Stimulated activated CD4-positive, alpha-beta T cell treated with anti-CD3 and anti-CD28 coated beads, Interleukin-4, amount 100 ng/mL, for 48 hours (primary cell): ENCODE measurements around the gene MMP3.

Source experiments
- DNase-seq, 2 donors: peaks; one replicate each; pipeline ENCODE4 v3.0.0-alpha.2; 2020; ENCODE audit warnings: low read depth in 2 of 2

MMP3 gene

DNA sequence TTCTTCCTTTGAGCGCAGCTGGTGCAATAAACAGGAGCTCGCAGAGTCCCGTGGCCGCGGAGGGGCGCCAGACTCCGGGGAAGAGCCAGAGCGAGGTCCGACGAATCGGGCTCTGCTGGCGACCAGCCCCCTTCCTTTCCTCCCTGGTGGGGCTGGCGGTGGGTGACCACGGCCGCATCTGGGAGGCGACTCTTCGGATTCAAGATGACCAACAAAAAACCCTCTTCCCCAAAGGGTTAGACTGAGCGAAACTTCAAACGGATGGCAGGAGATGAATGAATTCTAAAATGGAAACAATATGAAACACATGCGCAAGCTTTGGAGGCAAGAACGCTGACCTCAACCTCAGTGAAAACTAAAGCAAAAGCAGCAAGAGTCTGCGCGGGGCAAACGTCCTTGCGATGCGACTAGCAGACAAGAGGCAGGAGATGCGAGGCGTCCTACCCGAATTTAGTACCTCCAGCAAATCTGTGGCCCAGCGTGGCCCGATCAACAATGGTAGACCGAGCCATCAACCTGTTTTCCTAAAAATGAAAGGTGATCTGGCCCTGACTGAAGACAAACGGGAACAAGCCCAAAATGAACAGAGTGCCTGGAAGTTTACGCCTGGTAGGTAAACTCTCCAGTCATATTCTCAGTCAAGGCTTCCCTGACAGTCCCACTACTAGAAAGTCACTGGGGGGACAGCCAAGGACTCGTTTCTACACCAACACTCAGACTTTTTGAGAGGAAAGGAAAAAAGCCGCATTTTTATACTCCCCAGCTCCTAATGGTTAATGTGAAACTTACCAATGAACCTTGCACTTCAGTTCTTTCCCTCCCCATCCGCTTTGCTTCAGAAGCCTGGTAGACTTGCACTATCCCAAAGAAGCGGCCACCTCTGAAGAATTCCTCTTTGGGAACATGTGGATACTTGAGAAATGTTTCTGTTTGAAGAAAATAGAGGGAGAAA is 11.6 kb downstream of the MMP3 start:
- no peak for DNase-seq

DNA sequence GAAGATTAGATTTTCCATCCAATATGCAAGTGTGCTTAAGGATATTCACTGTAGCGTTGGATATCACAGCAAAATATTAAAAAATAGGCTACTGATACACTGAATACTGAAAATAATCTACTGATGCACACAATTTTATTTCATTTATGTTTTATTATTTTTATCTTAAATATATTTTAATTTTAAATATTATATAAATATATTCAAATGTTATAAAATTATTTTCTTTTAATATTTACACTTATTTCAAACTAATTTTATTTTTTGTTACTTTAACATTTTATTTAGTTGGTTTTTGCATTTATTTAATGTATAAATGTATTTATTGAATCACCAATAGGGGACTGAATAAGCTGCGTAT is 12.3 kb downstream of the MMP3 start:
- no peak for DNase-seq

DNA sequence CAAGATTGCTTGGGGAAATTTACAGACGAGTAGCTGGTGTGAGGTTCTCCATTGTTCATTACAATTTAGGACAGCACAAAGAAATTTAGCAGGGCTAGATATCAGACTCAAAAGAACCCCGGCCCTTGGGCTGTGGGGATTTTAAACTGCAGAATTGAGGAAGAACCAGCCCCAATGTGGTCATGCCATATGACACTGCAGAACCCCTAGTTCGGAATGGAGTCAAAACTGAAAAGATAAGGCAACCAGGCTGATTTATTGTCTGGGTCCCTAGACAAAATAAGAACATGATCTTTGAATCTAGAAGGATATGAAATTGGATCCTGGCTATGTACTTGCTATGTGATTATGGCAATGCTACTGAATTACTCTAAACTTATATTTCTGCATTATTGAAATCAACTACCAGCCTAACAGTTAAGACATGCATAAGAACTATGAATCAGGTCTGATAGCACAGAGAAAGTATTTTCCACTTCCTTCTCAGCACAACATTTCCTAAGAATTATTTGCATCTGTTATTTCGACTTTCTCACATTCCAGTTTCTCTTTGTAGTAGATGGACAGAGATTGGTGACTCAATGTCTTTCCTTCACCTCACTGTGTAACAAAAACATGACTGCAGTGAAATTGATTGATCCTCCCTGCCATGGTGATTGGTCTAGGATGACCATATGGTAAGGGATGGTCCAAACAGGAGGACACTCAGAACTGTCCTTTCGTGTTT is 13.2 kb downstream of the MMP3 start:
- DNase-seq, result no peak

DNA sequence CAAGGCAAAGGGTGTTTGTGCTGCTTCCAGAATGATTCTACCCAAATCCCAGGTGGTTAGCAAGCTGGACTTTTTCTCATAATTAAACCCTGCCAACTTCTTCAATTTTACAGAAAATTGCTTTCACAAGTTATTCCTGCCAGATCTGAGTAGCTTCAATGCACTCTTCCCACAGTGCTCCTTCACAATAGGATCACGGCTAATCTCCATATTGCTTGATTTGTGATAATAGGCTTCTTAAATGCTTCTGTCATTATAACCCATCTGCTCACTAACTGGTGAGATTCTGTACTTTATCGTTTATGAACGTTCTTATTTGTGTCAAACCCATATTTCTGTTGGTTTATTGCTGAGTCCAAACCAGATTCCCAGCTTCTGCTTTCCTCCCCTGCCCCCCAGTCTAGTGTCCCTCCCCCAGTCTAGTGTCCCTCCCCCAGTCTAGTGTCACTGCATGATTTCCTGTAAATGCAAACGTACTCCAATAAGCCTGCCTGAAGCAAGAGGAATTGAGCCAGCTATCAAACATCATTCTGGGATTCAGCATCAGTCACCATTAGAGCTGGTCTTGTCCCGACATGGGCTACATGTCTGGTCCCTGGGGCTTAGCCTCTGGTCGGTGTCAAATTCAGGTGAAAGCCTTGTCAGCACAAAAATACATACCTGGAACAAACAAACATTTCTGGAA is 14.0 kb downstream of the MMP3 start:
- no peak for DNase-seq

DNA sequence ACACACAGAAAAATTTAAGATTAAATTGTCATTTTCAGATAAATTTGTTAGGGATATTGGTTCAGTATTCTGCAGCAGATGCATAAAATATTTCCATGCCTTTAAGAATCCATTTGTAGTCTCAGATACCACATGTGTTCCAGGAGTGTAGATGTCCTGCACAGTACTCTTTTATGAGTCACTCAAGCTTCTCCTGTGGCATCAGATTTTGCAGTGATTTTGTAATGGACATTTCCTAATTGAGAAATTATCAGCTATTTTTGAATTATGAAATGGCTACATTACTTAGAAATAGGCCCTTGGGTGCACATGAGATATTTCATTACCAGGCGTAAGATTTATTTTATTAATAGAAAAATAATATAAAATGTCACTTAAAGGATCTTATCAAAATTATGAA is 18.9 kb downstream of the MMP3 start:
- no peak for DNase-seq

DNA sequence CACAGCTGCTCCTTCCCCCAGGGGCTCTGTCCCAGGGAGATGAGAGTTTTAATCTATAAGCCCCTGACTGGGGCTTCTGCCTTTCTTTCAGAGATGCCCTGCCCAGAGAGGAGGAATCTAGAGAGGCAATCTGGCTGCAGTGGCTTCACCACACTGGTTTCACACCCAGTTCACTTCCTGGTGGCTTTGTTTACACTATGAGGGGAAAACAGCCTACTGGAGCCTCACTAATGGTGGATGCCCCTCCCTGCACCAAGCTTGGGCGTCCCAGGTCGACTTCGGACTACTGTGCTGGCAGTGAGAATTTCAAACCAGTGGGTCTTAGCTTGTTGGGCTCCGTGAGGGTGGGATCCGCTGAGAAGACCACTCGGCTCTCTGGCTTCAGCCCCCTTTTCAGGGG is 23.9 kb downstream of the MMP3 start:
- DNase-seq, result no peak

DNA sequence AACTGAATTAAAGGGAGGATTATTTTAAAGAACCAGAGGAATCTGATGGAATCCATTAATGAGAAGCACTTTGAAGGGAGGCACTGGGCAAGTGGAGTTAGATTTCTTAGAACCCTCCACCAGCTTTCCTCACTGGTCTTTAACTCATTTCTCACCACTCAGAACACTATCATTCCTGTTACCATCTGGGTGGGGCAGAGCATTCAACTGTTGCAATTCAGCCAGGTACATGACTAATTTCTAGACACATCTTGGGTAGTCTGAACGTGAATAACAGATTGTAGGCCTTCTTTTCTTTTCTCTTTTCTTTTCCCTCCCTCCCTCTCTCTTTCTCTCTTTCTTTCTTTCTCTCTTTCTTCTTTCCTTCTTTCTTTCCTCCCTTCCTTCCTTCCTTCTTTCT is 29.9 kb downstream of the MMP3 start:
- DNase-seq, result no peak

DNA sequence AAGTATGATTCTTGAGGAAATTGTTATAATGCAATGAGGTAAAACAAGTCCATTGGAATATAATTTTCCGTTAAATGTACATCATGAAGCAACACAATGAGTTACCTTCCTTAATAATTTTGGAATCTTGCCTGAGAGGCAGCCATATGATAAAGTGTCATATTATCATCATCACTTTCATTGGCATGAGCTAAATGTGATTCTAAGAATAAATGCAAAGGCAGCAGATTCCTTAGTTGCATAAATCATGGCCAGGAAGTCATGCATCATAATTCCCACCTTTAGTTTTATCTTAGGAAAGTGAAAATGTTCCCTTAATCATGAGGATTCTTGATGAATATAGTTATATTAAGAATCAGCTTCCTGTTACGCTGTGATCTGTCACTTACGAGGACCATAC is 31.2 kb downstream of the MMP3 start:
- DNase-seq, result no peak

DNA sequence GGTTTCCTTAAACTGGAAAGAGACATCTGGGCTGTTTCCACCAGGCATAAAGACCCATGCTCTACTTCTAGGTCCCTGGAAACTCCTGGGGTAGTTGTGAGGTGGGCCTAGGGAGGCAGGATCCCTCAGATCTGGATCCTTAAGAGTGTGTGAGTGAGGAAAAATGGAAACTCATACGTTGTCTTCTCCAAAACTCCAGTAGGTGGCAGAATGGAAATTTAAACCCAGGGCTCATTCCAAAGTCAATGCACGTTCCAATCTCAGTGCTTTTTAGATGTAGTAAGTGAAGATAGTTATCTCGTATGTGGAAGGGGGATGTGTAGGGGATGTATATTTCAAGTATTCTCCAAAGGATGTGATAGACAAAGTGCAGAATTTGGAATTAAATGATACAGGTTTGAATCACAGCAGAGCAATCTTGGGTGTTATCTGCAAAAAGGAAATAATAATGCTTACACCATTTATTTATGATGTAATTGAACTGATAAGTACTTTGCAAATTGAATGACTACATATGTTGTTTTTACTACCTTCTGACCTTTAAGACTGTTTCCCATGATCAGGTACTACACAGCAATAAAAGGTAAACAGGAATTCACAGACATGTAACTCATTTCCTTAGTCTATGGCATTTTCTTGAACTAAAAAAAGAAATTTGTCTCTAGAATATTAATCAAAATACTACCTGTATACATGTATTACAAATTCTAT is 32.3 kb downstream of the MMP3 start:
- DNase-seq, result no peak

DNA sequence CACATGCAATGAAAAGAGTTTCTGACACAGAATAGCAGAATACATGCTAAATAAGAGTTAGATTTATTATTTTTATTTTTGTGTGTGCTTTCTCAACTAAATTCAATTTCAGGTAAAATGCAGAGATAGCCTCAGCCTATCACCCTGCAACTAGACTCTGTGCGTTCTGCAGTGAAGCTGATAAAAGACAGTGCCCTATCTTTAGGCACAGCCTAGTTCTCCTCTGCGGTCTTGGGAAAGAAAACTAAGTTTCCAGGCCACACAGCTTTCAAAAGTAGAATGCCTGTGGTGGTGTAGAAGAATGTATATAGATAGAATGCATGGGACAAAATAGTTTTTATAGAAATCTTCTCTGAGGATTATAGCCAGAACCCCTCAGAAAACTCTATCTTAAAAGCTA is 33.4 kb downstream of the MMP3 start:
- DNase-seq, result no peak

DNA sequence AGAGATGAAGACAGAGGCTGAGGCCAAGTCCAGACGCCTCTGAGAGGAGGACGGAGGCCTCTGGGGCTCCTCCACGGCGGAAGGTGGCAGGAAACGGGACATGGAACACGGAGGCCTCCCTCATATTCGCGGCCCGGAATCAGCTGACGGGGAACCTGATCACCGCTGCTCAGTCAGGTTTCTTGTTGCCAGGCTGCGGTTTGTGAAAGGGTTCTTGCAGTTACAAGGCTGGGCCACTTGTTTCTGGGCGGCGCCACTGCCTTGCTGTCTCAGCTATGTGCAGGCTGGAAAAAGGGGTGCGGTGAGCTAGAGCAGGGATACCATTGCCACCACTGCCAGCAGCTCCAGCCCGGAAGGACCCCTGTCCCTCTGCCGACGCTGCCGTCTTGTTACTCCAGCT is 35.5 kb downstream of the MMP3 start:
- no peak for DNase-seq

DNA sequence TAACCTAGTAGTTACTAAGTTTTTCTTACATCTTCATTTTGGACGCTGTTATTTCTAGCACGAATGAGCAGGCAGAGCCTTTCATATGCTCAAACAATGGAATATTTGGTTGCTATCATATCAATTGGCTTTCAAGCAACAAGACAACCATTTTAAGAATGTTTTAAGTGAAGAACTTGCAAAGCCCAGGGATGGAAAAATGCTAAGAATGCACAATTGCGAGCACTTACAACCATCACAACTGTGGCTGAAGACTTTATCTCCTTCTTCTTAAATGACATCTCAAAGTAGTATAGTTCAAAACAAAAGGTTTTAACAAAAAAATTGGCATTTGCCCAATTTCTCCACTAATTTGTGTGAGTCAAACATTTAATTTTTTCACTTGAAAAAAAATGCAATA is 37.1 kb downstream of the MMP3 start:
- no peak for DNase-seq

DNA sequence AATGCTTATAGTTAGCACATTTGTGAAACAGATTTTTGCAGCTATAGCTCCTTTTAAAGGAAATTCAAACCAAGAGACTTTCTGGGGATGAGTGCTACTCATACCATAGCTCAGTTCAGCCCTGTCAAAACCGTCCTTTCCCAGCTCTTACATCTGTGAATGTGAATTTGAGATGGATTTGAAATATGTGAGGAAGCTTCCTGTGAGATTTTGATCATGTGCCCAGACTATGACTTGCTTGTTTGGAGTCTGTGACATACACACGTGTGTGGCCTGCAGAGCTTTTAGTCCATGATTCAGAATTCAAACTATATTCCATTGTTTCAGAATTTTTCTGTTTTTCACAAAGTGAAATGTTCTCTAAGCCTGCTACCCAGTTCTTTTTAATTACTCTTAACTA is 41.1 kb downstream of the MMP3 start:
- no peak for DNase-seq

DNA sequence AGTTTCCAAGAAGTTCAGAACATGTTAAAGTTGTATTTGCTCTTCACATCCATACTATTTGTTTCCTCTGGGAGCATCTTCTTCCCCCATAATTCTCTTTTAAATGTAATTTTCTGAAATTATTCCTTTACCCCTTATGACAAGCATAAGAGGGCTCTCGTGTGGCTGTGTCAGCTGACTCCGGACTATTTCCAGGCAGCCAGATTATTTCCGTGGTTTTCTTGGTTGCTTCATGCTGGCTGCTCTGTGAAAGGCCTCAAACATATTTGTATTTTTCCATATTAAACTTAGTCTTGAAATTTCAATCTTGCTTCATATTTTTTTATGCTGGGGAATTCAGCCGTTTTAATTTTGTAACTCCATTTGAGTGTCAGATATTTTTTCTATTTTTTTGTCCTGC is 42.6 kb downstream of the MMP3 start:
- DNase-seq, result no peak

DNA sequence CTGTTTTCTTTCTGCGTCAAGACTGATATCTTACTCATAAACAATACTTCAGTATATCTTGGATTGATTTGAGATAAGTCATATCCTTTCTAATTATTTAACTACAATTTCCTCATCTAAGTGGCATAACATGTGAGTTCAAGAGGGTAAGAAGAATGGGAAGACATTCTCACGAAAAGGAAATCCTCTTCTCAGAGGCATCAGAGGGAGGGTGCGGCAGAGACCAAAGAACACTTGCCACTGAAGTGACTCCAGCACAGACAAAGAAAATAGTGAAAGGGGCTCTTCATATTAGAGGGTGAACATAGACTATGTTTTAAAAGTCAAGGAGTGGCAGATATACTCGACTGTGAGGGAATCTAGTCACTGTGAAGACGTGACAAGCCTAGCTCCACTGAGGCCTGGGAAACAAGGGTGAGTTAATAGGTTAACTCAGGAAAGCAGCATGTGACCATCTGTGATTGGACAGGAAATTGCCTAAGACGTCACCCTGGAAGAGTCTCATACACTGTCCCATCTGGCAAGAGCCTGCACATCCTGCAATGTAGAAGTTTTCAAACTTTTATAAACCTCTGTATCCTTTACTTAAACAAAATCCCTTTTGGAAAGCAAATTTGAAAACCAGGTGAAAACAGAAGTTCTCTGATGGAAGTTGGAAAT is 43.6 kb downstream of the MMP3 start:
- no peak for DNase-seq

DNA sequence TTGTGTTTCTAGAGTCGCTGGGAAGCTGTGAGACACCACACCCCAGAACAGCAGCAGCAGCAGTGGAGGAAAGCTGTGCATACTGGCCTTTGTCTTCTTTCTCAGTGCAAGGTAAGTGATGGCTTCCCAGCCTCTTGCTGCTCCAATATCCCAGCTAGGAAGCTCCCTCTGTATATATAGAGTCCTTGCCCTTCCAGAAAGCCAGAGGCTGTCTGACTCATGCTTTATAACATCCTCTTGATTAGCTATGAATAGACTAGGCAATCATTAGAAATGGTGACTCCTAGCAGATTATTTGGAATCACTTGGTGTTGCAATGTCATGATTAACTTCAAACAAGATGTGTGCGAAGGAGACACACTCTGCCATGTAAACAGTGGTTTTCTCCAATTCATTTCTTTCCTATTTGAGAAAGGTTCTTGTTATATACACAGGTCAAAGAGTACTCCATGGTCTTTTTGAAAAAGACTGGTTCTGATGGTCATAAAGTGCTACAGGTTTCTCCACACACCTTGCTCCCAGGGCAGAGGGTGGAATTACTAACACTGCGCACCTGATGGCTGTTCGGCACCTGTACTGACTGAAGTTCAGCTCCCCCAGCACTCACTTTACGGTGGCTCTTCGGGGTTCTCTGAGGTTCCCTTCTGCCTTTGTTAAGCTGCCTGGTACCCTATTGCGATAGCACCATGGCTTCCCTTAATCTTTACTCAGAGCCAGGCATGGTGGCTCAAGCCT is 45.2 kb downstream of the MMP3 start, which contains the start of gene MMP1:
Gene MMP1, minus strand, starts transcription at position 149 of the 735 bp plus-strand sequence. Its CDS starts 68 bp downstream, at position 81.
- DNase-seq, result no peak

DNA sequence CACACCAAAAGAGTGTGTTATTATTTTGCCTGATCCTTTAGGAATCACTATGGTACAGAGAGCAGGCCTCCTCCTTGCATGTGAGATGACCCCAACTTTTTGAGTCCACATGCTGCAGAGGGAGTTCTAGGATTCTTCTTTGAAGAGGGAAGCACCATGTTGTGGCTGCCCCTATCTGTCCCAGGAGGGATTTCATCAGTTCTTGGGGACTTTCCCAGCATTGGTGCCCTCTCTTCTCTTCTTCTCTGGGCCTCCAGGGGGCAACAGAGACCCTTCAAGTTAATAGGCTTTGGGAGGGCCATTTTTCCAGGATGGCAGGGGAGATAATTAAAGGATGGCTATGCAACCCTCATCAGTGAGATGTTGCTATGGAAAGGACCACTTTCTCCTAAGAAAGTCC is 49.0 kb downstream of the MMP3 start:
- no peak for DNase-seq

DNA sequence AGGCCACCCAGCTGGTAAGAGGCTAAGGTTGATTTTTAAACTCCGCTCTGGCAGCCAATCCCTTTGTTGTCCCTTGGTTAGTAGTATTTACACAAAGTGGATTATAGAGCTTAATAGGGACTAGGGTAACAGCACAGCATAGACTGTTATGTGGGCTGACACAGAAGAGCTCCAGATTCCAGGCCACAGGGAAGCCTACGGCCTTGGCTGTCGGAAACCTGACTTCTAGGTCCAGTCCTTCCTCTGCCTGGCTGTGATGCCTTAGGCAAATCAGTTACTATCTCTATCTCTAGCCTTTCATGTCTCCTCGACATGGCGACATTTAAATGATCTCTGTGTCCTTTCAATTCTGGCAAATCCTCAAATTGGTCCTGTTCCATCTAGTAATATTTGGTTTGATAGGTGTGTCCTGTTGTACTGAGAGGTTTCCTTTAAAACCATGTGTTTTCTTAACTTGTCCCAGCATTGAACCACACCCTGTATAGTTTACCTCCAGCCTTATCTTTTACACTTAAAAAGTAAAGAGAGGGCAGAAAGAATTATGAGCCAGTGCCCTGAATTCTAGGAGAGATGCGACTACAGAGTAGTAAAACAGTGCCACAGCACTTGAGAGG is 49.6 kb downstream of the MMP3 start:
- no peak for DNase-seq

DNA sequence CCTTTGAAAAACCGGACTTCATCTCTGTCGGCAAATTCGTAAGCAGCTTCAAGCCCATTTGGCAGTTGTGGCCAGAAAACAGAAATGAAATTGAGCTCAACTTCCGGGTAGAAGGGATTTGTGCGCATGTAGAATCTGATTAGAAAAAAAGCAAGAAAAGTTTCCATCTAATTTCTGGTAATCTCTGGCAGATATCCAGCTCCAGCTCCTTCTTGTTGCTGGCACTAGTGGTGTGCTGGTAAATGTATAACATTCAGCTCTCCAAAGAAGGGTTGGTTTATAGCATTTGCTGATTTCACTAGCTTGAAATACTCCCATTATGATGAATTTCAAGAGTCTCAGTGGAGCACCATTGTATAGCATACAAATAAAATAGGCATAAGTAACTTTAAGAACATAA is 50.8 kb downstream of the MMP3 start:
- DNase-seq, result no peak
